Measurements from ENCODE around the gene MFSD2B. TPM values are rescaled to one million over a fixed set of nuclear protein-coding genes. Genes with fewer than 3 reads are reported as not detected.

Gene MFSD2B
- total RNA-seq, 1 experiment from 2014 or later = 0.39 TPM

DNA sequence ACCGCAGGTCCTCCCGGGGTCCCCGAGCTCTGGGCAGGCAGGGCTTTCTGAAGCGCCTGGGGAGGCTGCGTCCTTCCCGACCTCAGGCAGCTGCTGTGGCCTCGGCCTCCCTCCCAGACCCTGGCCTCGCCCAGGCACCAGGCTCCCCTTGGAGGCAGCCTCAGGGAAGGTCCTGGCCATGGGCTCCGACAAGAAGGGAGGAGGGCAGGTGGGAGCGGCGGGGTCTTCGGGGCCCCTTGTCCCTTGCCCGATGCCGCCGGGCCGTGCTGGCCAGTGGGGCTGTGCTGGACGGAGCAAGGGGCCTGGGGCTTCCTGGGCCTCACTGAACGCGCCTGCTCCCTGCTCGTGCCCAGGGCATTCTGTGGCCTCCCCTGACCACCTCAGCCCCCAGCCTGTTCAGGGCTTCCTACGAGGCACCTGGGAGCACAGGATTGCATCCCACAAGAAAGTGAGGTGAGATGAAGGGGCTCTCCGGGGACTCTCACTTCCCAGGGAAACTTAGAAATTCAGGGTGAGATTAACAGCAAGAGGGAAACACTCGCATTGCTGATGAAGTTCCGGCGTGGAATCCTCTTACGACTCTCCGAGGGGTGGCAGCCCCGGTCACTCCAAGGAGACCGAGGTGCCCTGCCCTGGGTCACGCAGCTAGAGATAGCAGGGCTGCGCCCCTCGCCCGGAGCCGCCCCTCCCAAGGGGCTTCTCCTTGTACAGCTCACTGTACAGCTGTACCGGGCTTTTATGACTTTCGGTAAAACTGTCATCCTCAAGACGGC, 778 bp downstream of the MFSD2B start:
- Histone ChIP-seq H3K9ac (ENCODE audit: low read length) (no peak overlapping the region), H3K36me3 (ENCODE audit: control insufficient read depth in 1 of 2, insufficient read depth in 2 of 2, low read length in 2 of 2) (no peaks in the 10 kb centered on the region), H3K27ac (ENCODE audit: low read depth, low read length) (no peak overlapping the region), H2AFZ (ENCODE audit: low read depth, low read length, poor library complexity, severe bottlenecking) (no peak overlapping the region), H3K79me2 (ENCODE audit: insufficient read depth, low read length) (no peaks in the 10 kb centered on the region), H3K4me1 (ENCODE audit: control insufficient read depth in 1 of 2, insufficient read depth in 2 of 2, low read length in 2 of 2) (peaks cover 6 to 11% of the 10 kb centered on the region in 2 experiments), H3K9me2 (ENCODE audit: insufficient read depth) (no peaks in the 10 kb centered on the region), H3K4me3 (replicated peaks in 1 of 2; ENCODE audit: low read depth in 1 of 2, low read length in 2 of 2) (no peak overlapping the region), H4K20me1 (ENCODE audit: insufficient read depth) (no peaks in the 10 kb centered on the region), H3K4me2 (ENCODE audit: low read length) (no peak overlapping the region), H3K27me3 (ENCODE audit: insufficient read depth, low read length) (no peaks in the 10 kb centered on the region), H3K9me3 (ENCODE audit: control insufficient read depth in 1 of 2, insufficient read depth in 1 of 2, low read depth in 1 of 2, low read length in 2 of 2) (no peaks in the 10 kb centered on the region)
- no TSS peak for BruUV-seq (replicated peaks)
- POLR2A ChIA-PET = no interaction called here
- RAD21 ChIA-PET (ENCODE audit: low non-redundant PET in 1 of 2, low total read pairs in 2 of 2, uncharacterized antibody in 2 of 2, unreplicated experiment in 2 of 2) = no interaction called here
- intact Hi-C loops (cut with micrococcal nuclease) = no loop called here
- TF ChIP-seq ZFX (IDR thresholded peaks at IDR 0.05) (no peak), RAD21 (IDR thresholded peaks at IDR 0.05; ENCODE audit: low read depth) (no peak), EGR1 (IDR thresholded peaks at IDR 0.05; ENCODE audit: low read depth) (no peak), ELF1 (IDR thresholded peaks at IDR 0.05; ENCODE audit: borderline replicate concordance, low read depth) (no peak), POLR2A (IDR thresholded peaks at IDR 0.05; ENCODE audit: borderline replicate concordance, extremely low read depth, insufficient read depth, insufficient read length) (no peak), MAX (IDR thresholded peaks at IDR 0.05) (no peak), SP1 (IDR thresholded peaks at IDR 0.05; ENCODE audit: low read depth) (no peak), JUND (IDR thresholded peaks at IDR 0.05) (no peak), POLR2AphosphoS5 (IDR thresholded peaks at IDR 0.05; ENCODE audit: low read depth, low read length) (no peak), EZH2phosphoT487 (IDR thresholded peaks at IDR 0.05; ENCODE audit: borderline replicate concordance) (no peak), EZH2 (IDR thresholded peaks at IDR 0.05) (no peak), SIN3A (IDR thresholded peaks at IDR 0.05; ENCODE audit: low read depth) (no peak), CBX3 (IDR thresholded peaks at IDR 0.05; ENCODE audit: low read depth) (no peak), ATF3 (IDR thresholded peaks at IDR 0.05) (no peak)
- TF ChIP-seq, protein P1, sequence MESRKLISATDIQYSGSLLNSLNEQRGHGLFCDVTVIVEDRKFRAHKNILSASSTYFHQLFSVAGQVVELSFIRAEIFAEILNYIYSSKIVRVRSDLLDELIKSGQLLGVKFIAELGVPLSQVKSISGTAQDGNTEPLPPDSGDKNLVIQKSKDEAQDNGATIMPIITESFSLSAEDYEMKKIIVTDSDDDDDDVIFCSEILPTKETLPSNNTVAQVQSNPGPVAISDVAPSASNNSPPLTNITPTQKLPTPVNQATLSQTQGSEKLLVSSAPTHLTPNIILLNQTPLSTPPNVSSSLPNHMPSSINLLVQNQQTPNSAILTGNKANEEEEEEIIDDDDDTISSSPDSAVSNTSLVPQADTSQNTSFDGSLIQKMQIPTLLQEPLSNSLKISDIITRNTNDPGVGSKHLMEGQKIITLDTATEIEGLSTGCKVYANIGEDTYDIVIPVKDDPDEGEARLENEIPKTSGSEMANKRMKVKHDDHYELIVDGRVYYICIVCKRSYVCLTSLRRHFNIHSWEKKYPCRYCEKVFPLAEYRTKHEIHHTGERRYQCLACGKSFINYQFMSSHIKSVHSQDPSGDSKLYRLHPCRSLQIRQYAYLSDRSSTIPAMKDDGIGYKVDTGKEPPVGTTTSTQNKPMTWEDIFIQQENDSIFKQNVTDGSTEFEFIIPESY (IDR thresholded peaks at IDR 0.05; ENCODE audit: extremely low read depth, insufficient replicate concordance, low read length) = no peak
- TF ChIP-seq, protein P2, sequence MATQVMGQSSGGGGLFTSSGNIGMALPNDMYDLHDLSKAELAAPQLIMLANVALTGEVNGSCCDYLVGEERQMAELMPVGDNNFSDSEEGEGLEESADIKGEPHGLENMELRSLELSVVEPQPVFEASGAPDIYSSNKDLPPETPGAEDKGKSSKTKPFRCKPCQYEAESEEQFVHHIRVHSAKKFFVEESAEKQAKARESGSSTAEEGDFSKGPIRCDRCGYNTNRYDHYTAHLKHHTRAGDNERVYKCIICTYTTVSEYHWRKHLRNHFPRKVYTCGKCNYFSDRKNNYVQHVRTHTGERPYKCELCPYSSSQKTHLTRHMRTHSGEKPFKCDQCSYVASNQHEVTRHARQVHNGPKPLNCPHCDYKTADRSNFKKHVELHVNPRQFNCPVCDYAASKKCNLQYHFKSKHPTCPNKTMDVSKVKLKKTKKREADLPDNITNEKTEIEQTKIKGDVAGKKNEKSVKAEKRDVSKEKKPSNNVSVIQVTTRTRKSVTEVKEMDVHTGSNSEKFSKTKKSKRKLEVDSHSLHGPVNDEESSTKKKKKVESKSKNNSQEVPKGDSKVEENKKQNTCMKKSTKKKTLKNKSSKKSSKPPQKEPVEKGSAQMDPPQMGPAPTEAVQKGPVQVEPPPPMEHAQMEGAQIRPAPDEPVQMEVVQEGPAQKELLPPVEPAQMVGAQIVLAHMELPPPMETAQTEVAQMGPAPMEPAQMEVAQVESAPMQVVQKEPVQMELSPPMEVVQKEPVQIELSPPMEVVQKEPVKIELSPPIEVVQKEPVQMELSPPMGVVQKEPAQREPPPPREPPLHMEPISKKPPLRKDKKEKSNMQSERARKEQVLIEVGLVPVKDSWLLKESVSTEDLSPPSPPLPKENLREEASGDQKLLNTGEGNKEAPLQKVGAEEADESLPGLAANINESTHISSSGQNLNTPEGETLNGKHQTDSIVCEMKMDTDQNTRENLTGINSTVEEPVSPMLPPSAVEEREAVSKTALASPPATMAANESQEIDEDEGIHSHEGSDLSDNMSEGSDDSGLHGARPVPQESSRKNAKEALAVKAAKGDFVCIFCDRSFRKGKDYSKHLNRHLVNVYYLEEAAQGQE (IDR thresholded peaks at IDR 0.05; ENCODE audit: low read depth) = no peak
- DNase-seq (ENCODE audit: low read depth, low spot score) (no peak), ATAC-seq (no peak)
- CTCF ChIA-PET = no interaction called here

All from HCT116 (cell line).